HUES6 (cell line): ENCODE data around the gene STC2.
A peak's percentile ranks its signal among the peaks of the same experiment; 100 is the strongest.

Experiments
- H3K27ac ChIP-seq: 2 replicates; pipeline ENCODE4 v1.7.0; 2013; ENCODE audit warnings: low read depth, mild to moderate bottlenecking, low read length, inconsistent platforms
- H3K27me3 ChIP-seq: 2 replicates; pipeline ENCODE4 v1.6.1; 2013; ENCODE audit warnings: low read length; ENCODE audit not compliant: control insufficient read depth, insufficient read depth
- H3K36me3 ChIP-seq: 2 replicates; pipeline ENCODE4 v1.6.1; 2013; ENCODE audit warnings: low read length; ENCODE audit not compliant: control insufficient read depth, insufficient read depth
- H3K4me1 ChIP-seq: 2 replicates; pipeline ENCODE4 v1.6.1; 2013; ENCODE audit warnings: low read length; ENCODE audit not compliant: control insufficient read depth, insufficient read depth
- H3K4me3 ChIP-seq: 2 replicates; pipeline ENCODE4 v1.5.1; 2013; ENCODE audit warnings: low read depth, low read length
- H3K9ac ChIP-seq: one replicate; pipeline ENCODE4 v1.6.1; 2013; ENCODE audit warnings: mild to moderate bottlenecking, low read length
- H3K9me3 ChIP-seq: 2 replicates; pipeline ENCODE4 v1.6.1; 2013; ENCODE audit warnings: low read depth, low read length; ENCODE audit not compliant: control insufficient read depth, insufficient read depth

Gene STC2

GRCh38 chr5:173339286-173339685 is 11.1 kb upstream of the STC2 start:
- H3K27me3 ChIP-seq, result no peaks in the 10 kb centered on the region
- H3K27ac ChIP-seq, result no peak overlapping the region

GRCh38 chr5:173338380-173339015 is 10.3 kb upstream of the STC2 start:
- H3K9ac ChIP-seq, result no peak overlapping the region
- no peaks in the 10 kb centered on the region for H3K9me3 ChIP-seq
- H3K4me1 ChIP-seq, result peaks cover 19% of the 10 kb centered on the region
- H3K27ac ChIP-seq, result no peak overlapping the region
- H3K4me3 ChIP-seq, result no peak overlapping the region
- H3K36me3 ChIP-seq, result no peaks in the 10 kb centered on the region
- H3K27me3 ChIP-seq, result no peaks in the 10 kb centered on the region

More at GRCh38 chr5:173339286-173339685, 11.1 kb upstream of the STC2 start:
- Histone ChIP-seq H3K9me3 (no peaks in the 10 kb centered on the region), H3K9ac (no peak overlapping the region), H3K4me1 (peaks cover 19% of the 10 kb centered on the region), H3K36me3 (no peaks in the 10 kb centered on the region), H3K4me3 (no peak overlapping the region)

GRCh38 chr5:173334808-173335207 is 6.6 kb upstream of the STC2 start:
- no peaks in the 10 kb centered on the region for H3K9me3 ChIP-seq
- peaks cover 20% of the 10 kb centered on the region for H3K27me3 ChIP-seq
- no peaks in the 10 kb centered on the region for H3K36me3 ChIP-seq
- no peak overlapping the region for H3K4me3 ChIP-seq
- H3K9ac ChIP-seq, result no peak overlapping the region
- H3K4me1 ChIP-seq, result peaks cover 11% of the 10 kb centered on the region
- no peak overlapping the region for H3K27ac ChIP-seq

GRCh38 chr5:173333925-173334661 is 5.9 kb upstream of the STC2 start:
- H3K4me3 ChIP-seq, result no peak overlapping the region
- no peak overlapping the region for H3K27ac ChIP-seq
- H3K36me3 ChIP-seq, result no peaks in the 10 kb centered on the region
- peaks cover 23% of the 10 kb centered on the region for H3K27me3 ChIP-seq
- no peak overlapping the region for H3K9ac ChIP-seq
- no peaks in the 10 kb centered on the region for H3K9me3 ChIP-seq
- peaks cover 11% of the 10 kb centered on the region for H3K4me1 ChIP-seq

- Histone ChIP-seq H3K4me3 (no peak overlapping the region), H3K36me3 (no peaks in the 10 kb centered on the region; the same call in 1 of the 2 replicates), H3K27me3 (peaks cover 44% of the 10 kb centered on the region), H3K4me1 (peaks cover 21% of the 10 kb centered on the region), H3K9ac (no peak overlapping the region), H3K27ac (no peak overlapping the region), H3K9me3 (no peaks in the 10 kb centered on the region)
Measured at GRCh38 chr5:173331956-173332479, 3.8 kb upstream of the STC2 start.

GRCh38 chr5:173331287-173331686 is 3.1 kb upstream of the STC2 start:
- peaks cover 24% of the 10 kb centered on the region for H3K4me1 ChIP-seq
- H3K9me3 ChIP-seq, result no peaks in the 10 kb centered on the region
- peaks cover 51% of the 10 kb centered on the region for H3K27me3 ChIP-seq
- H3K36me3 ChIP-seq, result peaks cover under 1% of the 10 kb centered on the region; the same call in 1 of the 2 replicates
- no peak overlapping the region for H3K4me3 ChIP-seq
- H3K27ac ChIP-seq, result no peak overlapping the region
- H3K9ac ChIP-seq, result no peak overlapping the region

GRCh38 chr5:173330338-173331206 is 2.4 kb upstream of the STC2 start:
- Histone ChIP-seq H3K27me3 (peaks cover 58% of the 10 kb centered on the region), H3K27ac (peak overlapping the region; percentile 61), H3K9ac (peak overlapping the region; percentile 82), H3K4me1 (peaks cover 30% of the 10 kb centered on the region), H3K9me3 (no peaks in the 10 kb centered on the region), H3K36me3 (peaks cover 7% of the 10 kb centered on the region), H3K4me3 (peak overlapping the region; percentile 43)

- peak overlapping the region; percentile 86 for H3K27ac ChIP-seq
Measured at GRCh38 chr5:173329491-173330337, 1.5 kb upstream of the STC2 start.

GRCh38 chr5:173328844-173329490 is 753 bp upstream of the STC2 start:
- Histone ChIP-seq H3K4me3 (peak overlapping the region; percentile 77), H3K27ac (peak overlapping the region; percentile 86), H3K36me3 (peaks cover 23% of the 10 kb centered on the region), H3K9ac (peak overlapping the region; percentile 84), H3K9me3 (no peaks in the 10 kb centered on the region), H3K4me1 (peaks cover 33% of the 10 kb centered on the region), H3K27me3 (peaks cover 67% of the 10 kb centered on the region)

More at GRCh38 chr5:173329491-173330337, 1.5 kb upstream of the STC2 start:
- Histone ChIP-seq H3K4me1 (peaks cover 33% of the 10 kb centered on the region), H3K36me3 (peaks cover 15% of the 10 kb centered on the region), H3K4me3 (peak overlapping the region; percentile 77), H3K27me3 (peaks cover 67% of the 10 kb centered on the region), H3K9ac (peak overlapping the region; percentile 84), H3K9me3 (no peaks in the 10 kb centered on the region)
